HEK293T (cell line): ENCODE results near the gene ARHGEF19.

Experiments used
- CTCF ChIA-PET: fragments of 350-600 bp; formaldehyde crosslinking; extraction: SDS; loops from one replicate; lab custom pipeline; 2021; ENCODE audit warnings: antibody characterized with exemption, inconsistent platforms; lab: Yijun Ruan, JAX
- POLR2A ChIA-PET: fragments of 350-600 bp; formaldehyde crosslinking; extraction: SDS; loops from one replicate; lab custom pipeline; 2020; ENCODE audit warnings: antibody characterized with exemption, inconsistent platforms; lab: Yijun Ruan, JAX
- DNase-seq: peaks from one replicate; pipeline ENCODE4 v3.0.0; 2012; ENCODE audit warnings: mixed read lengths; ENCODE audit errors: extremely low spot score
- ARNT ChIP-seq: fragments of 450-650 bp; IDR thresholded peaks from 2 replicates; pipeline ENCODE4 v1.6.1; 2017; ENCODE audit warnings: mild to moderate bottlenecking
- BHLHE40 ChIP-seq: fragments of 450-650 bp; IDR thresholded peaks from 2 replicates; pipeline ENCODE4 v1.6.1; 2016; ENCODE audit warnings: mild to moderate bottlenecking, moderate library complexity, borderline replicate concordance
- CTBP1 ChIP-seq: fragments of 450-650 bp; IDR thresholded peaks from 2 replicates; pipeline ENCODE4 v1.6.1; 2016; ENCODE audit warnings: borderline replicate concordance
- ELF4 ChIP-seq: fragments of 450-650 bp; IDR thresholded peaks from 2 replicates; pipeline ENCODE4 v1.6.1; 2017; ENCODE audit warnings: antibody characterized with exemption
- FOXA1 ChIP-seq: fragments of 450-650 bp; IDR thresholded peaks from 2 replicates; pipeline ENCODE4 v1.6.1; 2016; ENCODE audit warnings: mild to moderate bottlenecking
- FOXK2 ChIP-seq: fragments of 450-650 bp; IDR thresholded peaks from 2 replicates; pipeline ENCODE4 v1.6.1; 2016; ENCODE audit warnings: mild to moderate bottlenecking
- FOXM1 ChIP-seq: fragments of 450-650 bp; IDR thresholded peaks from 2 replicates; pipeline ENCODE4 v1.6.1; 2017; ENCODE audit warnings: mild to moderate bottlenecking, borderline replicate concordance
- HDGF ChIP-seq: fragments of 450-650 bp; IDR thresholded peaks from 2 replicates; pipeline ENCODE4 v1.6.1; 2017; ENCODE audit warnings: antibody characterized with exemption, borderline replicate concordance
- L3MBTL2 ChIP-seq: fragments of 450-650 bp; conservative IDR thresholded peaks from 2 replicates; pipeline ENCODE4 v1.6.1; 2016; ENCODE audit warnings: mild to moderate bottlenecking
- LEF1 ChIP-seq: fragments of 450-650 bp; IDR thresholded peaks from 2 replicates; pipeline ENCODE4 v1.6.1; 2017; ENCODE audit warnings: mild to moderate bottlenecking, borderline replicate concordance
- NFRKB ChIP-seq: fragments of 450-650 bp; IDR thresholded peaks from 2 replicates; pipeline ENCODE4 v1.6.1; 2016; ENCODE audit warnings: mild to moderate bottlenecking, moderate library complexity
- PKNOX1 ChIP-seq: fragments of 450-650 bp; IDR thresholded peaks from 2 replicates; pipeline ENCODE4 v1.6.1; 2016
- SP1 ChIP-seq: fragments of 450-650 bp; IDR thresholded peaks from 2 replicates; pipeline ENCODE4 v1.6.1; 2017
- SUZ12 ChIP-seq: fragments of 450-650 bp; IDR thresholded peaks from 2 replicates; pipeline ENCODE4 v1.6.1; 2016; ENCODE audit warnings: mild to moderate bottlenecking
- TARDBP ChIP-seq: fragments of 450-650 bp; IDR thresholded peaks from 2 replicates; pipeline ENCODE4 v1.6.1; 2016
- ZNF384 ChIP-seq: fragments of 450-650 bp; IDR thresholded peaks from 2 replicates; pipeline ENCODE4 v1.6.1; 2016

The ARHGEF19 gene

GRCh38 chr1:16162163-16162822 lies 50.2 kb downstream of the ARHGEF19 start:
- POLR2A ChIA-PET = no interaction called here
- CTCF ChIA-PET = no interaction called here
- TF ChIP-seq SP1 (no peak), FOXK2 (no peak), FOXM1 (no peak), TARDBP (no peak), L3MBTL2 (no peak), ZNF384 (no peak), NFRKB (no peak), ARNT (no peak), LEF1 (no peak), PKNOX1 (no peak)
- DNase-seq = no peak

- DNase-seq = no peak
- TF ChIP-seq ZNF384 (no peak), L3MBTL2 (no peak), SP1 (no peak), CTBP1 (no peak), PKNOX1 (no peak), HDGF (no peak), FOXA1 (no peak), SUZ12 (no peak), LEF1 (no peak), ARNT (no peak), TARDBP (no peak), ELF4 (no peak)
- POLR2A ChIA-PET = no interaction called here
- CTCF ChIA-PET = no interaction called here
Measured at GRCh38 chr1:16161717-16162116, 50.7 kb downstream of the ARHGEF19 start.

- TF ChIP-seq L3MBTL2 (no peak), PKNOX1 (peak; percentile 33)
- ChIA-PET POLR2A (no interaction called here), CTCF (no interaction called here)
- no peak for DNase-seq
Measured at GRCh38 chr1:16158993-16159831, 53.2 kb downstream of the ARHGEF19 start.

- POLR2A ChIA-PET = no interaction called here
- TF ChIP-seq ELF4 (no peak), ARNT (no peak), ZNF384 (no peak), TARDBP (no peak), FOXM1 (no peak), FOXA1 (no peak), L3MBTL2 (no peak), HDGF (no peak), CTBP1 (no peak), LEF1 (no peak), BHLHE40 (no peak), NFRKB (no peak), SUZ12 (no peak), SP1 (no peak), PKNOX1 (no peak), FOXK2 (no peak)
Measured at GRCh38 chr1:16158025-16158424, 54.4 kb downstream of the ARHGEF19 start.

GRCh38 chr1:16156848-16157495 lies 55.5 kb downstream of the ARHGEF19 start:
- ChIA-PET CTCF (interaction anchor here (0.5 to 1.6 kb wide), 3 partner anchors 11 to 192 kb away, joined by 3 to 11 read pairs (median 3); no protein-coding TSS in a partner anchor), POLR2A (interaction anchor here (1.7 kb wide), 1 partner anchor 12 kb away, joined by 5 read pairs; no protein-coding TSS in a partner anchor)
- TF ChIP-seq FOXA1 (no peak), TARDBP (no peak), BHLHE40 (no peak), L3MBTL2 (no peak), CTBP1 (no peak), HDGF (no peak), PKNOX1 (no peak), SP1 (no peak), FOXM1 (no peak), ZNF384 (no peak)
- no peak for DNase-seq

More at GRCh38 chr1:16158025-16158424, 54.4 kb downstream of the ARHGEF19 start:
- DNase-seq = no peak
- CTCF ChIA-PET = no interaction called here
